Stomach (tissue), 9 donors: ENCODE data around the gene KHSRP. TPM values are rescaled to one million over a fixed set of nuclear protein-coding genes. Genes with fewer than 3 reads are reported as not detected.

Source experiments
- DNase-seq, 2 donors: peaks; one replicate each; pipeline versions ENCODE4 v3.0.0 to v3.0.0-alpha.2; 2013 to 2019
- H3K27ac ChIP-seq, 5 donors: fragments of 200-600 bp in 4 of 5; sonication (generic) in 4 of 5; one replicate each; pipeline ENCODE4 v1.5.1; 2013 to 2019; ENCODE audit warnings: mild to moderate bottlenecking in 1 of 5, moderate library complexity in 1 of 5
- H3K27me3 ChIP-seq, 3 donors: fragments of 200-600 bp; sonication (generic); one replicate each; pipeline ENCODE4 v1.5.1; 2017 to 2019; ENCODE audit warnings: mixed run types in 1 of 3
- H3K36me3 ChIP-seq, 4 donors: fragments of 200-600 bp; sonication (generic); 1 replicate in 3 of 4; 2 replicates in 1 of 4; pipeline ENCODE4 v1.5.1; 2016 to 2019
- H3K4me1 ChIP-seq, 4 donors: fragments of 200-600 bp; sonication (generic); one replicate each; pipeline ENCODE4 v1.5.1; 2016 to 2019
- H3K4me3 ChIP-seq, 4 donors: fragments of 200-600 bp; sonication (generic) in 3 of 4; one replicate each; pipeline ENCODE4 v1.5.1; 2016 to 2019; ENCODE audit warnings: mild to moderate bottlenecking in 1 of 4
- H3K9me3 ChIP-seq, 4 donors: fragments of 200-600 bp; sonication (generic); one replicate each; pipeline ENCODE4 v1.5.1; 2016 to 2019
- CTCF ChIP-seq, 7 experiments: fragments of 450-650 bp in 4 of 7; fragments of 200-600 bp in 3 of 7; sonication (generic) in 3 of 7; IDR thresholded peaks; one replicate each; pipeline ENCODE4 v1.5.1; 2016 to 2019; ENCODE audit warnings: antibody characterized with exemption in 7 of 7, control low read depth in 2 of 7, mild to moderate bottlenecking in 1 of 7
- EP300 ChIP-seq: sonication (generic); formaldehyde crosslinking; IDR thresholded peaks from one replicate; pipeline ENCODE4 v1.6.1; 2017; ENCODE audit warnings: antibody characterized with exemption
- POLR2A ChIP-seq, 4 donors: fragments of 450-650 bp; IDR thresholded peaks; one replicate each; pipeline ENCODE4 v1.6.1; 2016; ENCODE audit warnings: antibody characterized with exemption in 4 of 4, control low read depth in 2 of 4, mild to moderate bottlenecking in 1 of 4, moderate library complexity in 1 of 4
- POLR2AphosphoS5 ChIP-seq, 3 donors: sonication (generic); formaldehyde crosslinking; IDR thresholded peaks; one replicate each; pipeline ENCODE4 v1.6.1; 2016; ENCODE audit warnings: antibody characterized with exemption in 3 of 3
- WGBS, 5 donors: extraction: QIAGEN DNeasy Blood & Tissue Kit in 3 of 5; methylation state at CpG; one replicate each; pipeline versions ENCODE4 v1.1.5 to v1.1.7; 2013 to 2018; 5-methylcytosine and 5-hydroxymethylcytosine counted together
- intact Hi-C: fragments of 100-400 bp; cut with DNase I; formaldehyde crosslinking; loops from one replicate; pipeline ENCODE4 v1.15.1; 2023; ENCODE audit warnings: low total_unique reads
- polyA plus RNA-seq, 3 donors: library from polyadenylated mRNA; stranded (reverse); fragments of 200-250 nt; gene quantifications; one replicate each; pipeline ENCODE4 v1.2.3, GENCODE V29; 2013
- total RNA-seq, 5 donors: library from RNA; depleted of rRNA; stranded (reverse); fragments of >200 nt; gene quantifications; one replicate each; pipeline versions ENCODE4 v1.1.0 to v1.2.3, GENCODE V29; 2014 to 2016
- donor health status: healthy with polysubstance abuse.
- donor health status: Bipolar disorder and iron deficiency.
- donor health status: healthy.

The KHSRP gene
- total and polyA plus RNA-seq, 8 donors, result 49.1 to 130 (median 111) TPM

- Histone ChIP-seq H3K4me3 (no peak overlapping the region), H3K4me1 (peaks cover 0 to 4% (median under 1%) of the 10 kb centered on the region in 4 donors), H3K27ac (no peak overlapping the region), H3K9me3 (peaks cover 4 to 17% (median 13%) of the 10 kb centered on the region in 4 donors), H3K36me3 (peaks cover 8 to 81% (median 66%) of the 10 kb centered on the region in 4 donors), H3K27me3 (no peaks in the 10 kb centered on the region)
- intact Hi-C loops, result no loop called here
- 92 to 100% (median 98%) methylated on average over 2 of the region's 2 CpGs for WGBS, 5 donors
- no peak for DNase-seq
- TF ChIP-seq POLR2A (IDR thresholded peaks at IDR 0.05) (no peak), POLR2AphosphoS5 (IDR thresholded peaks at IDR 0.05) (no peak), EP300 (no peak), CTCF (IDR thresholded peaks at IDR 0.05) (no peak)
Measured at GRCh38 chr19:6452899-6453298, 28.3 kb upstream of the KHSRP start.

- peaks cover 4 to 17% (median 13%) of the 10 kb centered on the region in 4 donors for H3K9me3 ChIP-seq
- H3K4me1 ChIP-seq, result no peaks in the 10 kb centered on the region
- no peak overlapping the region for H3K27ac ChIP-seq
- TF ChIP-seq POLR2AphosphoS5 (IDR thresholded peaks at IDR 0.05) (no peak), CTCF (IDR thresholded peaks at IDR 0.05) (no peak), EP300 (no peak), POLR2A (IDR thresholded peaks at IDR 0.05) (no peak)
- H3K36me3 ChIP-seq, result peaks cover 8 to 83% (median 67%) of the 10 kb centered on the region in 4 donors
- intact Hi-C loops, result no loop called here
- no peak for DNase-seq
- no peaks in the 10 kb centered on the region for H3K27me3 ChIP-seq
- no peak overlapping the region for H3K4me3 ChIP-seq
- 94 to 97% (median 96%) methylated on average over 19 of the region's 19 CpGs for WGBS, 5 donors
Measured at GRCh38 chr19:6452223-6452614, 27.6 kb upstream of the KHSRP start.

- Histone ChIP-seq H3K9me3 (peaks cover 4 to 17% (median 13%) of the 10 kb centered on the region in 4 donors), H3K27ac (no peak overlapping the region), H3K4me1 (no peaks in the 10 kb centered on the region), H3K27me3 (no peaks in the 10 kb centered on the region), H3K4me3 (no peak overlapping the region), H3K36me3 (peaks cover 8 to 85% (median 70%) of the 10 kb centered on the region in 4 donors)
- intact Hi-C loops, result no loop called here
- WGBS, 5 donors, result 88 to 96% (median 92%) methylated on average over 7 of the region's 7 CpGs
- no peak for DNase-seq
- no peak for TF ChIP-seq POLR2AphosphoS5 (IDR thresholded peaks at IDR 0.05)
Measured at GRCh38 chr19:6451583-6452222, 27.1 kb upstream of the KHSRP start.

- Histone ChIP-seq H3K27me3 (no peaks in the 10 kb centered on the region), H3K4me3 (no peak overlapping the region), H3K36me3 (peaks cover 10 to 85% (median 66%) of the 10 kb centered on the region in 4 donors), H3K4me1 (no peaks in the 10 kb centered on the region), H3K27ac (no peak overlapping the region), H3K9me3 (peaks cover 4 to 24% (median 13%) of the 10 kb centered on the region in 4 donors)
- 95 to 97% (median 96%) methylated on average over 5 of the region's 5 CpGs for WGBS, 5 donors
- DNase-seq, result no peak
- no peak for TF ChIP-seq EP300
- no peak for TF ChIP-seq POLR2A (IDR thresholded peaks at IDR 0.05)
- TF ChIP-seq CTCF (IDR thresholded peaks at IDR 0.05), result no peak
- TF ChIP-seq POLR2AphosphoS5 (IDR thresholded peaks at IDR 0.05), result no peak
- intact Hi-C loops, result no loop called here
Measured at GRCh38 chr19:6450166-6450565, 25.6 kb upstream of the KHSRP start.

GRCh38 chr19:6448045-6448444 is 23.4 kb upstream of the KHSRP start:
- Histone ChIP-seq H3K36me3 (peaks cover 2 to 85% (median 57%) of the 10 kb centered on the region in 4 donors), H3K9me3 (peaks cover 0 to 7% (median 0%) of the 10 kb centered on the region in 4 donors), H3K27ac (no peak overlapping the region), H3K4me1 (no peaks in the 10 kb centered on the region), H3K27me3 (no peaks in the 10 kb centered on the region), H3K4me3 (no peak overlapping the region)
- intact Hi-C loops, result no loop called here
- no peak for DNase-seq
- TF ChIP-seq POLR2AphosphoS5 (IDR thresholded peaks at IDR 0.05) (no peak), EP300 (no peak), CTCF (IDR thresholded peaks at IDR 0.05) (no peak), POLR2A (IDR thresholded peaks at IDR 0.05) (no peak)
- WGBS, 5 donors, result 85 to 97% (median 90%) methylated on average over 3 of the region's 3 CpGs
